ENCODE measurements around the gene FANCL.

DNA sequence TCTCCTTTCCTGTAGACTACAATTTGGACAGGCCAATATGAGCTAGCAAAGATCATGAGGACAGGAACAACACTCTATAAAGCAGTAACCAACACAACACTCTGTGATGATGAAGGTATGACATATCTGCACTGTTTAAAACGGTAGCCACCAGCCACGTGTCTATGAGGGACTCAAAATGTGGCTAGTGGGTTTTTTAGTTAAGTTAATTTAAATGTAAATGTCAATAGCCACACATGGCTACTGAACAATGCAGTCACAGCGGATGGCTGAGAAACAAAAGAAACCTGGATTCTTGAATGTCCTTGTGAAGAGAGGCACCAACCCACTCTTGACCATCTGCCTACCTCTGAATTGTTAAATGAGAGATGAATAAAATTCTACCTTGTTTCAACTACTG, 33.9 kb downstream of the FANCL start:
- TF ChIP-seq CTCF (IDR thresholded peaks at IDR 0.05) (no peak), POLR2A (IDR thresholded peaks at IDR 0.05) (no peak)

Measured in testis (tissue), 2 donors.